ENCODE data around the gene SAMD7.

The SAMD7 gene

DNA sequence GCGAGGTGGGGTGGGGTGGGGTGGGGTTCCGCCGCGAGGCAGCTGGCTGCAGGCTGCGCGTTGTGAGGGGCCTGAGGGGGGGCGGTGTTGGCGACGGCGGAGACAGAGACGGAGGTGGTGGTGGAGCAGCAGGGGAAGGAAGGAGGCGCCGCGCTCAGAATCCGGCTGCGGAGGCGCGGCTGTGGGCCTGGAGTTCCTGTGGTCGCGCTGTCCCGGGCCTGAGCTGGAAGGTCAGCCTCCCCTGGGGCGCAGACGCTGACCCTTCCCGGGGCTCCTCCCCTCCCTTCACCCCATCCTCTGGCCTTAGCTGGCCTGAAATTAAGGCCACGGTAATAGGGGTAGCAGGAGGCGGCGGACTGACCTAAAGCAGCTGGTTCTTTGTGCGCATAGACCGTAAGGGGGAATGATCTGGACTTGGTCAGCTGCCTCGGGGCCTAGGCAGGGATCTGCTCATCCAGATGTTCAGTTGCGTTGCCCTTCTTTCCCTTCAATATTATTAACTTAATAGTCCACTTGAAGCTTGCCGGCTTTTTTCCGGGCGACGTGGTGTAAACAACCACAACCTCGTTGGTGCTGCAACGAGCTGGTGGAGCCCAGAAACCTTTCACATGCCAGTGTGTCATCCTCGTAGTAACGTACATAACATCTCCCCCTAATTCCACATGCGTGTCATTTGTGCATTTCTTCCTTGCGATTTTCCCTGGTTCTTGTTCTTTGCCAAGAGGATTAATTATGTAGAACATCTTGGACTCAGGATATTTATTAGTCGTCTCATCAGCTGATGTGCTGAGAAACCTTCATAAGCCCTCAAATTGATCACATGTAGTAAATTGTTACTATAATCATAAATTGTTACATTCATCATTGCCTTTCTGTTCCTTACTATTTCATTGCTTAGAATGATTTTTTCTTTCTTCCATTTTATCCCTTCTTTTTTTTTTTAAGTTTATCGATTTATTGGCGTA, 55.9 kb downstream of the SAMD7 start:
- DNase-seq = no peak

GRCh38 chr3:169968224-169968885, 57.0 kb downstream of the SAMD7 start:
- no peak for DNase-seq

- no peak for DNase-seq
These were observed 58.1 kb downstream of the SAMD7 start for GRCh38 chr3:169969174-169970095.

- no peak for DNase-seq
These were observed 59.5 kb downstream of the SAMD7 start for GRCh38 chr3:169970847-169971246.

DNA sequence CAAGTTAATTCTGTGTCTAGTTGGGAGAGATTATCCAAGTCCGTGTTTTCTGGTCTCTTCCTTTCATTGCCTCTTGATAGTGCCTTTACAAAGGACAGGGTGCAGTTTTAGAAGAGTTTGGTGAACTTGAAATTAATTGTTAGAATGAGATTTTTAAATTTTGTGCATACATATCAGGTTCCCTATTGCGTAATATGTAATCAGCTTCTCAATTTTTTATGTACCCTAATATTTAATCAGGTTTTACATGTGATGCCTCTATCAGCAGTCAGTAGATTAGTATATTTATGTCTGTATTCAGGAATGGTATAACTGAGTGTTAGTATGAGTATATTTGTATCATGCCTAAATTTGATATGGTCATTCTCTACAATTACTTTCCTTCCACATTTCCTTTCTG, 60.1 kb downstream of the SAMD7 start:
- no peak for DNase-seq

- no peak for DNase-seq
These were observed 68.7 kb downstream of the SAMD7 start for GRCh38 chr3:169980055-169980454.

DNA sequence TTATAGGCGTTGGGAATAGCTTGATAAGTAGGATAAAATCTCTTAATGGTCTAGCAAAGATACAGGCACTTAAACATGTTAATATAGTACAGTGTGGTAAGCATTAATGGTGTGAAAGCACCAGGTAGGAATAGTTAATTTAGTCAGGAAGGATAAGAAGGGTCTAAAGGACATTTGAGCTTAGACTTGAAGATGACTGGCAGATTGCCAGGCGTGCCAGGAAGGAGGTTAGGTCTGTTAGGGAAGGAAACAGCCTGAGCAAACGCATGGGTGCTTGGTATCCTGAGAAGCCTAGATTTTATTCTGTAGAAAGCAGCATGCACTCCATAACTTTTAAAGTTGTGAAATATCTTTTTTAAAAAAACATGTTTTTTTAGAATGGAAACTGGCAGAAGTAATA, 72.9 kb downstream of the SAMD7 start:
- no peak for DNase-seq

Data from NCI-H1436 treated with DMSO at 0.1 percent for 48 hours (cell line).